H1 (cell line): Measurements from ENCODE around the gene CMIP.

ENCODE experiments used
- CHD2 ChIP-seq: IDR thresholded peaks from 2 replicates; pipeline ENCODE4 v1.6.1; 2012; ENCODE audit warnings: low read length, improper control_type of control experiment
- EZH2 ChIP-seq: fragments of 200-600 bp; sonication (generic); IDR thresholded peaks from 2 replicates; pipeline ENCODE4 v1.7.1; 2012; ENCODE audit warnings: low read depth, mild to moderate bottlenecking, moderate library complexity, low read length, inconsistent platforms; ENCODE audit not compliant: severe bottlenecking
- HDAC6 ChIP-seq: IDR thresholded peaks from one replicate; pipeline ENCODE4 v1.7.1; 2012; ENCODE audit warnings: low read depth, mild to moderate bottlenecking, inconsistent platforms, low read length, moderate library complexity
- JUND ChIP-seq: IDR thresholded peaks from 2 replicates; pipeline ENCODE4 v1.6.1; 2011; ENCODE audit warnings: mild to moderate bottlenecking, improper control_type of control experiment, low read length
- NRF1 ChIP-seq: IDR thresholded peaks from 2 replicates; pipeline ENCODE4 v1.6.1; 2011; ENCODE audit warnings: mild to moderate bottlenecking, low read depth, low read length, improper control_type of control experiment
- RAD21 ChIP-seq, 2 experiments: IDR thresholded peaks in 1 of 2; conservative IDR thresholded peaks in 1 of 2; 2 replicates each; pipeline ENCODE4 v1.6.1; 2011; ENCODE audit warnings: low read depth in 2 of 2, low read length in 2 of 2, improper control_type of control experiment in 1 of 2, inconsistent platforms in 1 of 2, mild to moderate bottlenecking in 1 of 2, moderate library complexity in 1 of 2
- RFX5 ChIP-seq: IDR thresholded peaks from 2 replicates; pipeline ENCODE4 v1.6.1; 2011; ENCODE audit warnings: low read depth, low read length, improper control_type of control experiment, borderline replicate concordance
- TAF1 ChIP-seq: IDR thresholded peaks from 2 replicates; pipeline ENCODE4 v1.6.1; 2011; ENCODE audit warnings: mild to moderate bottlenecking, low read depth, low read length
- TF ChIP-seq, protein P1 (sequence below), 3 experiments: IDR thresholded peaks; 1 replicate in 2 of 3; 2 replicates in 1 of 3; pipeline versions ENCODE4 v1.5.1 to v1.6.1; 2011; ENCODE audit warnings: low read length in 3 of 3, mild to moderate bottlenecking in 3 of 3, inconsistent platforms in 2 of 3, low read depth in 1 of 3, moderate library complexity in 1 of 3; ENCODE audit not compliant: insufficient read depth in 1 of 3; ENCODE audit errors: control extremely low read depth in 1 of 3
- TF ChIP-seq, protein P2 (sequence below): IDR thresholded peaks from 2 replicates; pipeline ENCODE4 v1.6.1; 2012; ENCODE audit warnings: inconsistent platforms

DNA sequence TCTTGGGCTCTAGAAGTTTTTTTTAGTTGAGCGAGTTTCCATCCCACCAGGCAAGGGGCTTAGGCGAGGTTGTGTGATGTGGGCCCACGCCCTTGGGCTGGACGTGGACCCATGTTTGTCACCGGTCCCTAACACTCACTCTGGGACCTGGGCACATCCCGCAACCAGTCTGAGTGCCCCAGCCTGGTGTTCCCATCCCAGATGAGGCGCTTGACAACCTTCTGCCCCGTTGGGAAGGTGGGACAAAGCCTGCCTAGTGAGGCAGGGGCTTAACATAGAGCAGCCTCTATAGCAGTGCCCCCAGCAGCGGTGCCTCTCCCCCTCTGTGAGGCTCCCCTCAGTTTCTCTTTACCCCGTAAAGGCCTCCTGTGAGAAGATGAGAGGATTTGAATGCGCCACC is 22.5 kb downstream of the CMIP start:
- no peak for TF ChIP-seq RFX5
- TF ChIP-seq, protein P1, sequence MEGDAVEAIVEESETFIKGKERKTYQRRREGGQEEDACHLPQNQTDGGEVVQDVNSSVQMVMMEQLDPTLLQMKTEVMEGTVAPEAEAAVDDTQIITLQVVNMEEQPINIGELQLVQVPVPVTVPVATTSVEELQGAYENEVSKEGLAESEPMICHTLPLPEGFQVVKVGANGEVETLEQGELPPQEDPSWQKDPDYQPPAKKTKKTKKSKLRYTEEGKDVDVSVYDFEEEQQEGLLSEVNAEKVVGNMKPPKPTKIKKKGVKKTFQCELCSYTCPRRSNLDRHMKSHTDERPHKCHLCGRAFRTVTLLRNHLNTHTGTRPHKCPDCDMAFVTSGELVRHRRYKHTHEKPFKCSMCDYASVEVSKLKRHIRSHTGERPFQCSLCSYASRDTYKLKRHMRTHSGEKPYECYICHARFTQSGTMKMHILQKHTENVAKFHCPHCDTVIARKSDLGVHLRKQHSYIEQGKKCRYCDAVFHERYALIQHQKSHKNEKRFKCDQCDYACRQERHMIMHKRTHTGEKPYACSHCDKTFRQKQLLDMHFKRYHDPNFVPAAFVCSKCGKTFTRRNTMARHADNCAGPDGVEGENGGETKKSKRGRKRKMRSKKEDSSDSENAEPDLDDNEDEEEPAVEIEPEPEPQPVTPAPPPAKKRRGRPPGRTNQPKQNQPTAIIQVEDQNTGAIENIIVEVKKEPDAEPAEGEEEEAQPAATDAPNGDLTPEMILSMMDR (IDR thresholded peaks at IDR 0.05; ENCODE audit: control extremely low read depth in 1 of 3, insufficient read depth in 1 of 3, low read depth in 1 of 3, low read length in 3 of 3) = no peak
- TF ChIP-seq CHD2 = no peak
- no peak for TF ChIP-seq NRF1
- TF ChIP-seq RAD21 (IDR thresholded peaks at IDR 0.05 in 1 of 2, conservative IDR thresholded peaks at IDR 0.05 in 1 of 2; ENCODE audit: low read depth in 2 of 2, low read length in 2 of 2) = no peak
- no peak for TF ChIP-seq EZH2
- no peak for TF ChIP-seq HDAC6
- TF ChIP-seq, protein P2, sequence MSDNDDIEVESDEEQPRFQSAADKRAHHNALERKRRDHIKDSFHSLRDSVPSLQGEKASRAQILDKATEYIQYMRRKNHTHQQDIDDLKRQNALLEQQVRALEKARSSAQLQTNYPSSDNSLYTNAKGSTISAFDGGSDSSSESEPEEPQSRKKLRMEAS = no peak
- no peak for TF ChIP-seq TAF1
- TF ChIP-seq JUND = no peak
